HepG2 (cell line): ENCODE data around the gene ZBTB25. TPM values are rescaled to one million over a fixed set of nuclear protein-coding genes. Genes with fewer than 3 reads are reported as not detected.

Experiments used
- ASH2L ChIP-seq: fragments of 300-600, 200-600 bp; sonication (generic); IDR thresholded peaks from 2 replicates; pipeline ENCODE4 v1.7.0; 2017; ENCODE audit warnings: low read depth, mild to moderate bottlenecking, moderate library complexity, mixed read lengths, low read length; ENCODE audit not compliant: insufficient read length
- MBNL3 ChIP-seq: fragments of 250-450 bp; sonication (Bioruptor Pico); conservative IDR thresholded peaks from 2 replicates; pipeline ENCODE4 v1.8.0; 2022; ENCODE audit warnings: mild to moderate bottlenecking, inconsistent platforms
- PRPF4 ChIP-seq: fragments of 200-400 bp; formaldehyde crosslinking; IDR thresholded peaks from 2 replicates; pipeline ENCODE4 v1.6.1; 2016; ENCODE audit warnings: low read length, low read depth; ENCODE audit not compliant: poor library complexity, severe bottlenecking
- RBM22 ChIP-seq: fragments of 200-400 bp; formaldehyde crosslinking; optimal IDR thresholded peaks from 2 replicates; pipeline ENCODE3; 2017; ENCODE audit warnings: mild to moderate bottlenecking, low read length, moderate library complexity
- RXRB ChIP-seq: IDR thresholded peaks from 2 replicates; pipeline ENCODE4 v1.6.1; 2016; ENCODE audit warnings: borderline replicate concordance, missing genetic modification reagents, missing compliant biosample characterization
- ZFP36L1 ChIP-seq: sonication (generic); formaldehyde crosslinking; IDR thresholded peaks from 2 replicates; pipeline ENCODE4 v1.8.0; 2022; ENCODE audit warnings: mild to moderate bottlenecking, missing genetic modification reagents, moderate library complexity
- ZFP37 ChIP-seq: sonication (generic); formaldehyde crosslinking; IDR thresholded peaks from 2 replicates; pipeline ENCODE4 v1.4.0; 2020; ENCODE audit warnings: missing genetic modification reagents, borderline replicate concordance
- ZNF383 ChIP-seq: sonication (generic); formaldehyde crosslinking; IDR thresholded peaks from 2 replicates; pipeline ENCODE4 v1.4.0; 2020; ENCODE audit warnings: missing genetic modification reagents, mild to moderate bottlenecking, borderline replicate concordance
- ZNF629 ChIP-seq: sonication (generic); formaldehyde crosslinking; conservative IDR thresholded peaks from 2 replicates; pipeline ENCODE4 v1.5.0; 2020; ENCODE audit warnings: missing genetic modification reagents
- polyA plus RNA-seq, 8 experiments: library from polyadenylated mRNA; depleted of rRNA in 3 of 8; stranded (reverse) in 7 of 8; unstranded in 1 of 8; fragments of >200 nt; fragmentation: Illumina TruSeq in 4 of 8; extraction: Trizol in 4 of 8; gene quantifications; 2 replicates each; pipeline versions ENCODE4 v1.2.1 to v1.2.3, GENCODE V29; 2011 to 2016; ENCODE audit warnings: low read depth in 4 of 8, missing spikeins in 1 of 8, mixed read lengths in 1 of 8; ENCODE audit not compliant: insufficient read depth in 1 of 8
- total RNA-seq, 5 experiments: library from RNA; depleted of rRNA; stranded (reverse); fragments of >200 nt; fragmentation: Illumina TruSeq; extraction: Trizol; gene quantifications; 2 replicates each; pipeline ENCODE4 v1.2.3, GENCODE V29; 2016; ENCODE audit warnings: low read depth in 1 of 5
- TF ChIP-seq, protein P1 (sequence below): fragments of 450-650 bp; IDR thresholded peaks from 2 replicates; pipeline ENCODE4 v1.6.1; 2017
- TF ChIP-seq, protein P2 (sequence below): fragments of 450-650 bp; IDR thresholded peaks from 2 replicates; pipeline ENCODE4 v1.6.1; 2016
- TF ChIP-seq, protein P3 (sequence below): sonication (generic); formaldehyde crosslinking; IDR thresholded peaks from 2 replicates; pipeline ENCODE4 v1.5.0; 2020; ENCODE audit warnings: missing genetic modification reagents
- TF ChIP-seq, protein P4 (sequence below): sonication (generic); formaldehyde crosslinking; IDR thresholded peaks from 2 replicates; pipeline ENCODE4 v1.4.0; 2020; ENCODE audit warnings: missing genetic modification reagents, borderline replicate concordance
- TF ChIP-seq, protein P5 (sequence below): IDR thresholded peaks from 2 replicates; pipeline ENCODE4 v1.6.1; 2016
- TF ChIP-seq, protein P6 (sequence below): sonication (generic); formaldehyde crosslinking; IDR thresholded peaks from 2 replicates; pipeline ENCODE4 v1.8.1; 2022; ENCODE audit warnings: mild to moderate bottlenecking, missing genetic modification reagents
- TF ChIP-seq, protein P7 (sequence below): sonication (generic); formaldehyde crosslinking; IDR thresholded peaks from 2 replicates; pipeline ENCODE4 v1.9.0; 2021; ENCODE audit warnings: missing genetic modification reagents, borderline replicate concordance

The ZBTB25 gene
- total and polyA plus RNA-seq, 2 of the 13 experiments (the other 11 are each of a cell fraction or from before 2014, with no cell fraction given) = 3.5 to 7.6 TPM

DNA sequence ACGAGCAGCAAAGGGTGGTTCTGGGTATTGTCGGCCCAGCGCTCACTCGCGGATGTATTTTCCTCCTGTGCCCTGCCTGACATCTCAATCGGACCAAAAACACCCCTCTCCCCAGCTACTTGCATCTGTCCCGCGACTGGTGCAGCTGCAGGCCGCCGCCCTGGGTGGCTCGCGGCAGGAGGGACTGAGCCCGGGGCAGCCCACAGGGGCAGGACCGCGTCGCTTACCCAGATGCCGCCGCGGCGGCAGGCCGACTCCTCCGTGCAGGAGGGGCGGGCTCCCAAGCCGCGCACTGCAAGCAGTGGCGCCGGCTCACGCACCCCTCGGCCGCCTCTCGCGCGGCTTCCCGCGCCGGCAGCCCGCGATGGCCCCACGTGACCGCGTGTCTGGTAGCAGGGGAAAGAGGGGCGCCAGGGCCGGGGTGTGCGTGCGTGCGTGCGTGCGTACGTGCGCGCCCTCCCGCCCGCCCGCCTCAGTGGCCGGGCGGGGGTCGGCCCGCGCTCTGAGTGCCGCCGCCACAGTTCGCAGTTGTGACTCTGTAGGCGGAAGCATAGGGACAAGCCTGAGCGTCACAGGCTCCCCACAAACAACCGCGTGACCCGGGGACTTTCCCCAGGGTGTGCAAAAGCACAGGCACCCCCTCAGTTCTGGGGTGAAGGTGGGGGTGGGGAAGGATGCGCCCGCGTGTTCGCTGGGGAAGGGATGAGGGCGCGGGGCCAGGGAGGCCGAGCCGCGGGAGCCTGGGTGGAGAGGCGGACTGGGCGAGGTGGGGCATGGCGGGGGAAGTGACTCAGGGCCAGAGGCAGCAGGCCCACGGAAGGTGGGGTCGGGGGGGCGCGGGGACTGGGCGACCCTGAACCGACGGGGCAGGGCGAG is at the start of gene ZBTB25 (continued):
- TF ChIP-seq, protein P1, sequence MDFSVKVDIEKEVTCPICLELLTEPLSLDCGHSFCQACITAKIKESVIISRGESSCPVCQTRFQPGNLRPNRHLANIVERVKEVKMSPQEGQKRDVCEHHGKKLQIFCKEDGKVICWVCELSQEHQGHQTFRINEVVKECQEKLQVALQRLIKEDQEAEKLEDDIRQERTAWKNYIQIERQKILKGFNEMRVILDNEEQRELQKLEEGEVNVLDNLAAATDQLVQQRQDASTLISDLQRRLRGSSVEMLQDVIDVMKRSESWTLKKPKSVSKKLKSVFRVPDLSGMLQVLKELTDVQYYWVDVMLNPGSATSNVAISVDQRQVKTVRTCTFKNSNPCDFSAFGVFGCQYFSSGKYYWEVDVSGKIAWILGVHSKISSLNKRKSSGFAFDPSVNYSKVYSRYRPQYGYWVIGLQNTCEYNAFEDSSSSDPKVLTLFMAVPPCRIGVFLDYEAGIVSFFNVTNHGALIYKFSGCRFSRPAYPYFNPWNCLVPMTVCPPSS = no peak
- TF ChIP-seq, protein P2, sequence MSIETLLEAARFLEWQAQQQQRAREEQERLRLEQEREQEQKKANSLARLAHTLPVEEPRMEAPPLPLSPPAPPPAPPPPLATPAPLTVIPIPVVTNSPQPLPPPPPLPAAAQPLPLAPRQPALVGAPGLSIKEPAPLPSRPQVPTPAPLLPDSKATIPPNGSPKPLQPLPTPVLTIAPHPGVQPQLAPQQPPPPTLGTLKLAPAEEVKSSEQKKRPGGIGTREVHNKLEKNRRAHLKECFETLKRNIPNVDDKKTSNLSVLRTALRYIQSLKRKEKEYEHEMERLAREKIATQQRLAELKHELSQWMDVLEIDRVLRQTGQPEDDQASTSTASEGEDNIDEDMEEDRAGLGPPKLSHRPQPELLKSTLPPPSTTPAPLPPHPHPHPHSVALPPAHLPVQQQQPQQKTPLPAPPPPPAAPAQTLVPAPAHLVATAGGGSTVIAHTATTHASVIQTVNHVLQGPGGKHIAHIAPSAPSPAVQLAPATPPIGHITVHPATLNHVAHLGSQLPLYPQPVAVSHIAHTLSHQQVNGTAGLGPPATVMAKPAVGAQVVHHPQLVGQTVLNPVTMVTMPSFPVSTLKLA = no peak
- no peak for TF ChIP-seq ZNF383 (CRISPR knock-in tag)
- TF ChIP-seq ZFP36L1 = peak; percentile 58; the same call in 1 of the 2 replicates
- no peak for TF ChIP-seq PRPF4
- no peak for TF ChIP-seq MBNL3
- TF ChIP-seq RBM22 = peak; percentile 51
- 0 out of 2 replicates have a peak, but pooled peaks have one; percentile 39 for TF ChIP-seq ZNF629
- TF ChIP-seq ZFP37 (CRISPR knock-in tag) = no peak
- TF ChIP-seq, protein P3, sequence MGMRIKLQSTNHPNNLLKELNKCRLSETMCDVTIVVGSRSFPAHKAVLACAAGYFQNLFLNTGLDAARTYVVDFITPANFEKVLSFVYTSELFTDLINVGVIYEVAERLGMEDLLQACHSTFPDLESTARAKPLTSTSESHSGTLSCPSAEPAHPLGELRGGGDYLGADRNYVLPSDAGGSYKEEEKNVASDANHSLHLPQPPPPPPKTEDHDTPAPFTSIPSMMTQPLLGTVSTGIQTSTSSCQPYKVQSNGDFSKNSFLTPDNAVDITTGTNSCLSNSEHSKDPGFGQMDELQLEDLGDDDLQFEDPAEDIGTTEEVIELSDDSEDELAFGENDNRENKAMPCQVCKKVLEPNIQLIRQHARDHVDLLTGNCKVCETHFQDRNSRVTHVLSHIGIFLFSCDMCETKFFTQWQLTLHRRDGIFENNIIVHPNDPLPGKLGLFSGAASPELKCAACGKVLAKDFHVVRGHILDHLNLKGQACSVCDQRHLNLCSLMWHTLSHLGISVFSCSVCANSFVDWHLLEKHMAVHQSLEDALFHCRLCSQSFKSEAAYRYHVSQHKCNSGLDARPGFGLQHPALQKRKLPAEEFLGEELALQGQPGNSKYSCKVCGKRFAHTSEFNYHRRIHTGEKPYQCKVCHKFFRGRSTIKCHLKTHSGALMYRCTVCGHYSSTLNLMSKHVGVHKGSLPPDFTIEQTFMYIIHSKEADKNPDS = peak; percentile 64; the same call in 1 of the 2 replicates
- TF ChIP-seq, protein P4, sequence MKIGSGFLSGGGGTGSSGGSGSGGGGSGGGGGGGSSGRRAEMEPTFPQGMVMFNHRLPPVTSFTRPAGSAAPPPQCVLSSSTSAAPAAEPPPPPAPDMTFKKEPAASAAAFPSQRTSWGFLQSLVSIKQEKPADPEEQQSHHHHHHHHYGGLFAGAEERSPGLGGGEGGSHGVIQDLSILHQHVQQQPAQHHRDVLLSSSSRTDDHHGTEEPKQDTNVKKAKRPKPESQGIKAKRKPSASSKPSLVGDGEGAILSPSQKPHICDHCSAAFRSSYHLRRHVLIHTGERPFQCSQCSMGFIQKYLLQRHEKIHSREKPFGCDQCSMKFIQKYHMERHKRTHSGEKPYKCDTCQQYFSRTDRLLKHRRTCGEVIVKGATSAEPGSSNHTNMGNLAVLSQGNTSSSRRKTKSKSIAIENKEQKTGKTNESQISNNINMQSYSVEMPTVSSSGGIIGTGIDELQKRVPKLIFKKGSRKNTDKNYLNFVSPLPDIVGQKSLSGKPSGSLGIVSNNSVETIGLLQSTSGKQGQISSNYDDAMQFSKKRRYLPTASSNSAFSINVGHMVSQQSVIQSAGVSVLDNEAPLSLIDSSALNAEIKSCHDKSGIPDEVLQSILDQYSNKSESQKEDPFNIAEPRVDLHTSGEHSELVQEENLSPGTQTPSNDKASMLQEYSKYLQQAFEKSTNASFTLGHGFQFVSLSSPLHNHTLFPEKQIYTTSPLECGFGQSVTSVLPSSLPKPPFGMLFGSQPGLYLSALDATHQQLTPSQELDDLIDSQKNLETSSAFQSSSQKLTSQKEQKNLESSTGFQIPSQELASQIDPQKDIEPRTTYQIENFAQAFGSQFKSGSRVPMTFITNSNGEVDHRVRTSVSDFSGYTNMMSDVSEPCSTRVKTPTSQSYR (CRISPR knock-in tag) = no peak
- TF ChIP-seq, protein P5, sequence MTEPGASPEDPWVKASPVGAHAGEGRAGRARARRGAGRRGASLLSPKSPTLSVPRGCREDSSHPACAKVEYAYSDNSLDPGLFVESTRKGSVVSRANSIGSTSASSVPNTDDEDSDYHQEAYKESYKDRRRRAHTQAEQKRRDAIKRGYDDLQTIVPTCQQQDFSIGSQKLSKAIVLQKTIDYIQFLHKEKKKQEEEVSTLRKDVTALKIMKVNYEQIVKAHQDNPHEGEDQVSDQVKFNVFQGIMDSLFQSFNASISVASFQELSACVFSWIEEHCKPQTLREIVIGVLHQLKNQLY (CRISPR knock-in tag) = peak; percentile 12; the same call in 1 of the 2 replicates
- TF ChIP-seq, protein P6, sequence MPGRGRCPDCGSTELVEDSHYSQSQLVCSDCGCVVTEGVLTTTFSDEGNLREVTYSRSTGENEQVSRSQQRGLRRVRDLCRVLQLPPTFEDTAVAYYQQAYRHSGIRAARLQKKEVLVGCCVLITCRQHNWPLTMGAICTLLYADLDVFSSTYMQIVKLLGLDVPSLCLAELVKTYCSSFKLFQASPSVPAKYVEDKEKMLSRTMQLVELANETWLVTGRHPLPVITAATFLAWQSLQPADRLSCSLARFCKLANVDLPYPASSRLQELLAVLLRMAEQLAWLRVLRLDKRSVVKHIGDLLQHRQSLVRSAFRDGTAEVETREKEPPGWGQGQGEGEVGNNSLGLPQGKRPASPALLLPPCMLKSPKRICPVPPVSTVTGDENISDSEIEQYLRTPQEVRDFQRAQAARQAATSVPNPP (CRISPR knock-in tag) = peak; percentile 65; the same call in 1 of the 2 replicates
- TF ChIP-seq, protein P7, sequence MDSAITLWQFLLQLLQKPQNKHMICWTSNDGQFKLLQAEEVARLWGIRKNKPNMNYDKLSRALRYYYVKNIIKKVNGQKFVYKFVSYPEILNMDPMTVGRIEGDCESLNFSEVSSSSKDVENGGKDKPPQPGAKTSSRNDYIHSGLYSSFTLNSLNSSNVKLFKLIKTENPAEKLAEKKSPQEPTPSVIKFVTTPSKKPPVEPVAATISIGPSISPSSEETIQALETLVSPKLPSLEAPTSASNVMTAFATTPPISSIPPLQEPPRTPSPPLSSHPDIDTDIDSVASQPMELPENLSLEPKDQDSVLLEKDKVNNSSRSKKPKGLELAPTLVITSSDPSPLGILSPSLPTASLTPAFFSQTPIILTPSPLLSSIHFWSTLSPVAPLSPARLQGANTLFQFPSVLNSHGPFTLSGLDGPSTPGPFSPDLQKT = no peak
- TF ChIP-seq ASH2L = peak; percentile 52
- 0 out of 2 replicates have a peak, but pooled peaks have one; percentile 9 for TF ChIP-seq RXRB (CRISPR knock-in tag)
